NCI-H1417 treated with DMSO at 0.1 percent for 48 hours (cell line): Measurements from ENCODE around the gene VTN.

Experiments
- DNase-seq: peaks from one replicate; lab custom pipeline; 2025; lab: John Stamatoyannopoulos, UW

VTN gene, protein sequence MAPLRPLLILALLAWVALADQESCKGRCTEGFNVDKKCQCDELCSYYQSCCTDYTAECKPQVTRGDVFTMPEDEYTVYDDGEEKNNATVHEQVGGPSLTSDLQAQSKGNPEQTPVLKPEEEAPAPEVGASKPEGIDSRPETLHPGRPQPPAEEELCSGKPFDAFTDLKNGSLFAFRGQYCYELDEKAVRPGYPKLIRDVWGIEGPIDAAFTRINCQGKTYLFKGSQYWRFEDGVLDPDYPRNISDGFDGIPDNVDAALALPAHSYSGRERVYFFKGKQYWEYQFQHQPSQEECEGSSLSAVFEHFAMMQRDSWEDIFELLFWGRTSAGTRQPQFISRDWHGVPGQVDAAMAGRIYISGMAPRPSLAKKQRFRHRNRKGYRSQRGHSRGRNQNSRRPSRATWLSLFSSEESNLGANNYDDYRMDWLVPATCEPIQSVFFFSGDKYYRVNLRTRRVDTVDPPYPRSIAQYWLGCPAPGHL

DNA sequence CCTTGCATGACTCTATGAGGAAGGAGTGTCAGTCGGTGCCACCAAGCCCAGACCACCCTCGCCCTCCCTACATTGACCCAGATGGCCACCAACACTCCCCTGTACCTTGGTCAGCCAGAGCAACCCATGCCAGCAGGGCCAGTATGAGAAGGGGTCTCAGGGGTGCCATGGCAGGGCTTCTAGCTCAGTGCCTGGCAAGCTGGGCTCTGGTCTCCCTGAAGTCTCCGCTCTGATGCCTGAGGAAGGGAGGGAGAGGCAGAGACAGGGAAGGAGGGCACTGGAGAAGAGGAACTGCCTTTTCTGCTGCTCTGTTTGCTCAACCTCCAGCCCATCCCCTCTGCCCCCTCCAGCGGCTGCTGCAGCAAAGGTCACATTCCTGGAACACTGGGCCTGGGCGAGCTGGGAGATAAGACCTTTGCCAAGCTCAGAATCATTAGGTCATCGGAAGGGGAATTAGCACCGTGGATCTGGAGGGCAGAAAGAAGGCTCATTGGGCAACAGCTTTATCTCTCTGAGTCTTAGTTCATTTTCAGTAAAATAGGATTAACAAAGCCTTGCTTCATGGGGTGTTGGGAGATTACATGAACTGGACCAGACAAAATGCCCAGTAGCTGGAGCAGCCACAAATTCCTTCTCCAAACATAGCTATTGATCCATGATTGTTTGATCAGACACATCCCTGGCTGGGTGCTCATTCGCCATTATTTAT, at the start of gene VTN:
VTN (minus strand) TSS at position 273 of the 709 bp plus-strand sequence; CDS start at position 169, 104 bp downstream.
- no peak for DNase-seq

DNA sequence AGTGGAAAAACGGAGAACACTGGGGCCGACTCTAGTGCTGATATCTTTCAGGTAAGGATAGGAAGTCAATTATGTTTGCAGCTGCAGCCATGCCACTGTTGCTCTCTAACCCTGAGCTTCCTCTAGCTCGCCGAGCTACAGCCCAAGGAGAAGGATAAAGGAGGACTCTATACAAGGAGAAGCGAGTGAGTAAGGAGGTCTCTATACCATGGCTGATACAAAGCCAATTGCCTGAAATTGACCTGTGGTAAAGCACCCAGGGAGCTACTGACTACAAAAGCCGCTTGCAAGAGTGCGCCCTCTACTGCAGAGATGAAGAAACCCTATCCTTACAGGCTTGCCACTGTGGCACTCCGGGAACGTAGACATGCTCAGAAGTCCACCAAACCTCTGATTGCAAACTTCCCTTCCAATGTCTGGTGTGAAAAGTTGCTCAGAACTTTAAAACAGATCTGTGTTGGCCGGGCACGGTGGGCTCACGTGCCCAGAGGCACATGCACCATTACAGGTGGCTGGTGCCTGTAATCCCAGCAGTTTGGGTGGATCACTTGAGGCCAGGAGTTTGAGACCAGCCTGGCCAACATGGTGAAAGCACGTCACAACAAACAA, 46.7 kb upstream of the VTN start:
- DNase-seq: peak; percentile 20

DNA sequence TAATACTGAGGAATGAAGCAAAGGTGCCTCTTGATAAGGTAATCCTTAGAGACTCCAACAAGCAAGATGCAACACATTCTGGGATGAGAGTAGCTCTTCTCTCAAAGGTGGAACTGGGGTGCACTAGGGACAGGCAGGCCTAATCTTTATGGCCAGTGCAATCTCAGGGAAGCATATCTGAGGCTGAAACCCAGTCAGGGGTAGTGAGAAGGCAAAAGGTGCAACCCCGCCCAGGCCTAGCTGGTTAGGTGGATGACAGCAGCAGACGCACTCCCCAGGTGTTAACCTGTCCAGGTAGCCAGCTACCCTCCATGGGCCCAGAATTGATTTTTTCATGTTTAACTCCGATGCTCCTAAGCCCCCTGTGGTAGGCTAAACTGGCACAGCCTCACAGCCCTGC, 45.8 kb upstream of the VTN start:
- DNase-seq: no peak

DNA sequence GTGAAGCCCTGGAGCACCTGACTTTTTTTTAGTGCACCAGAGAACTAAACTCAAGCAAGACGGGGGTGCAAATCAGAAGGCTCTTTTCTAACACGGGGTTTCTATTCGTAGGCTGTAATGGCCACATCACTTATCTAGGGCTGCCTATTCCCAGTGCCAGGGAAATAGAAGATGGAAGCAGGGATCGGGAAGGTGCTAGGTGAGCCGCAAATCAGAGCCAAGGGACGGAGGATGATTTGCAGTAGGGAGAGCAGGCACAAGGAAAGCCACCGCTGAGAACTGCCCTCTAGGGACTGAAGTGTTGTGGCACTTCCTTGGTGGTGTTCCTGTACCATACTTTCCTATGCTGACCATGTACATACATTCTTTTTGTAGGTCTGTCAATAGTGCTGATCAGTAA, 43.7 kb upstream of the VTN start:
- no peak for DNase-seq

DNA sequence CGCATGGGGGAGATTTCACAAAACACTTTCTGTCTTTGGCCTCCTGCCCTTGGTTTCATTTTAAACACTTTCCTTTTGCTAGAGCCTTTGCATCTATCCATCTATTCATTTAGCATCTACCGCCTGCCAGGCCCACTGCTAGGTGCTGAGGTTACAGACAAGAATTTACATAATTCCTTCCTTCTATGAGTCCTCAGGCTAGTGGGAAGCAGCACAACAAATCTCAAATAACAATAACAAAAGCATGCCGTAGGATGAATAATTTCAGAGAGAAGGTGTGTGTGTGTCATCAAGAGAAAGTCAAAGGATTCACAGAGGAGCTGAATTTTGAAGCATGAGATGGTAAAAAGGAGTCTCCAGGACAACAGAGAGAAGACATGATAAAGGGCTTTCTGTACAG, 42.0 kb upstream of the VTN start:
- DNase-seq: no peak

DNA sequence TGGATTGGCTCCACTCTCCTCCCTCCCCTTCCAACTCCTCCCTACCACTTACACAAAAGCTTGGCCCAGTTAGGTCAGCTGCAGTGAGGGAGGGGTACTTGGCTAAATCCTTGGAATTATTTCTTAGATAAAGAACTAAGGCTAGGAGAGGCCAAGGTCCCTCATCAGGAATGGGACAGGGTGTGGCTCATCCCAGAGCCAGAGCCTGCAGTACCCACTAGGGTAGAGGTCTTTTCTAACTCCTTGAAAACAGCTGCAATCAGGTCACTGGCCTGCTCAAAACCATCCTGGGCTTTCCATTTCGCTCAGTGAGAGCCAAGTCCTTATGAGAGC, 37.8 kb upstream of the VTN start:
- DNase-seq: no peak

DNA sequence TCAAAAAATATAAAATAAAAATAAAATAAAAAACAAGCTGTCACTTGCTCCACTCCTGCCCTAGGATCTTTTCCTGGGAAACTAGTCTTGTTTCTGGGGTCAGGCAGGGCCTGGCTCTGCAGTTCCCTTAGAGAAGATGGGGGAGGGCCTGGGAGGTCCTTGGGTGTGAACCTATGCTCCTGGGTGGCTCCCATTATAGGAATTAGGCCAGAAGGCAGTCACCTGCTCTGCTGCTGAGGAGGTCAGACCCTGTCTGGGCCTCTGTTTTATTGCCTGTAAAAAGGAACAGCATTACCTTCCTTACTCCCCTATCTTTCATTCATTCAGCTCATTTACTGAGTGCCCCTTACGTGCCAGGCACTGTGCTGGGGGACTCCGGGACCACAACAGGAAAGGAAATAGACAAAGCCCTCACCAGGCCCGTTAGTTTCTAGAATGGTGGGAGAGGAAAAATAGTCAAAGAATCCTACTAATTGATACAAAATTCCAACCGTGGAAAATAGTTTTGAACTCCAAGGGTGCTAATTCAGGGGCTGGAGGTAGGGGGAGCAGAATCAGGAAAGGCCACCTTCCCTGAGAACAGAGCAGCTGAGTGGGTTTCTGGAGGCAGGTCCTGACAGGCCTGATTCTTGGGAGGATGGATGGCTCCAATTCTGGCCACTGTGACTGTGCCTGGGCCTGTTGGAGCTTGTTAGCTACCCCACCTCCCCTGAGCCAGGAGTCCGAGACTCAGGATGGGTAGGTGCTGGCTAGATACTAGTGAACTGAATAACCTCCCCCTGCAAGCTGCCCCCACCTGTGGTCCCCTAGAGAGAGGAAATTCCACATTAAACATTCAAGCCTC, 37.2 kb upstream of the VTN start:
- DNase-seq: no peak

DNA sequence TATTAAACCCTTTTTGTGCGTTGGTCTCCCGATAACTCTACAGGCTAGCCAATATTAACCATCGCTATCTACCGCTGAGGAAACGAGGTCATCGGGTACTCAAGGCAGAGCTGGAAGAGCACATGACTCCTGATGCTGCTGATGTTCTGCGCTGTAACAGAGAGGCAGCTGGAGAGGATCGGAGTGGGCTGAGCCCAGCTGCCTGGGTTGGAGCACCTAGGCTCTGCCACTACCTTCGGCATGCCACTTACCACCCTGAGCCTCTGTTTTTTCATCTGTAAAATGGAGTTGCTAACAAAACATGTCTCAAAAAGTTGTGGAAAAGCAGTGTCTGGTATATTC, 36.3 kb upstream of the VTN start:
- no peak for DNase-seq

DNA sequence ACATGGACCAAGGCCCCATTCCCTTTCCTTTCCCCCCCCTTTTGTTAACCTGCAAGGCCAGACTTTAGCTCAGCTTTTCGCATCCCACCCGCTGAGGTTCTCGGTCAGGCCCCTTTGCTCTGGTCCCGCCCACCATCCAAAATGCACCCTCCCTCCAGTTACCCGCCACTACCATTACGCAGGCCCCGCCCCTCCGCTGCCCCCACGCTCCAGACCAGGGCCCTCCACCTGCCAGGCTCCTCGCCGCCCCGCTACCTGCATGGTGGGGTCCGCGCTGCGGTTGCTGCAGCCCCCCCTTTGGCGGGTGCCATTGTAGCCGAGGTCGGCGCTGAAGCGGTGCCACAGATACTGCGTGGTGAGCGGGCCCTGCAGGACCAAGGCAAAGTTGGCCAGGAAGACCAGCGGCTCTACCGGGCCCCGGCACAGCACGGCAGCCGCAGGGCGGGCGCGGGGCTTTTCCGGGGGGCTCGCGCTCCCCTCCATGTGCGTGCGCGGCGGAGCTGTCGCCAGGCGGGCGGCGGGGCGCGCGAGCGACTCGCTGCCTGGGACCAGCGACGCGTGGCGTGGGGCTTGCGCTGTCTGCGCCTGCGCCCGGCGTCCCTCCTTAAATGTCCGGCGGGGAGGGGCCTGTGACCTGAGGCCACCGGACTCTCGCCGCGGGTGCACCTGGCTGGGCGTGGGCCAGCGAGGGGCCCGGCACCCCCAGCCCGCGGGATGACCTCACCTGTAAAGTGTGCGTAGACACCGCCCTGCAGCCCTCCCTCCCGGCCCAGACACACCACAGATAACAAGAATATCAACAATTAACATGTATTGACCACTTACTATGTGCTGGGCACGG, 35.7 kb upstream of the VTN start, which contains the start of gene SLC46A1:
SLC46A1 (minus strand) TSS at position 581 of the 841 bp plus-strand sequence; CDS start at position 483, 98 bp downstream.
- peak; percentile 35 for DNase-seq

DNA sequence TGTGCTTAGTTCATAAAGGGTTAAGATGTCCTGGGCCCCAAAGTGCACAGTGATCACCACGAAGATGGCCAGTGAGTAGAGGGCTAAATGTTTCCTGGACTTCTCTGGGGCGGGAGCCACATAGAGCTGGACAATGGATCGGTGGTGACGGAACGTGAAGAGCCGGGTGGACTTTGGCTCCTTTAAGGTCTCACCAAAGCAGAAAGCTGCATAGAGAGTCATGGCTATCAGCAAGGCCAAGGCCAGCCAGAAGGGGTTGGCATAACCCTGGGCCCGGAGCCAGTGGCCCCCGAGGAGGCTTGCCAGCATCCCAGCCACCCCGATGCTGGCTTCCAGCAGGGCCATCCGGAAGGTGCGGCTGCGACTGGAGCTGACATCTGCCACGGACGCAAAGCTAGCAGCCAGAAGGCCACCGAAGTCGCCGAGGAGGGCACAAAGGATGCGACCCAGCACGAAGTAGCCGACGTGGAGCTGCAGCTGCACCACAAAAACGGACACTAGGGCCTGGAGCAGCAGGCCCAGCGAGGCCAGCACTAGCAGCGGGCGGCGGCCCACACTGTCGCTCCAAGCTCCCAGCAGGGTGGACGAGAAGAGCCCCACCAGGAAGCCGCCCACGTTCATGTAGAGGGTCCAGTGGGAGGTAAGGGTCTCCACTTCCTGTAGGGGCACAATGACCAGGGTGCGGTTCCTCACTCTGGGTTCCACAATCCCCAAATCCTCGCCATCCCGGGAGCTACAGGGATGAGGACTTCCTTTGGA, 34.9 kb upstream of the VTN start:
- DNase-seq: no peak

DNA sequence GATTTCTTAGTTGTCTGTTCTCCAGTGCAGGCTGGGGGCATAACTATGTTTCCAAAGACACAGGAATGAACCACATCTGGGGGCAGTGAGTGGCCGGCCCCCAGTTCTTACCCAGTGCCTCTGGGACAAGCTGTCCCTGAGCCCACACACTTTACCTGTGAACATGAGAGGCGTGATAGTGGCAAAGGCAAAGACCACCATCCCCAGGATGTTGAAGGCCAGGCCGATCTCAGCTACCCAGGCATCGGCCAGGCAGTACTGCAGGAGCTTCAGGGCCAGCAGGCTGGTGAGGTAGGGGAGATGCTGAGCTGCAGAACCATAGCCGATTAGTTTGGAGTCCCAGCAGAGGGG, 34.3 kb upstream of the VTN start:
- DNase-seq: no peak

DNA sequence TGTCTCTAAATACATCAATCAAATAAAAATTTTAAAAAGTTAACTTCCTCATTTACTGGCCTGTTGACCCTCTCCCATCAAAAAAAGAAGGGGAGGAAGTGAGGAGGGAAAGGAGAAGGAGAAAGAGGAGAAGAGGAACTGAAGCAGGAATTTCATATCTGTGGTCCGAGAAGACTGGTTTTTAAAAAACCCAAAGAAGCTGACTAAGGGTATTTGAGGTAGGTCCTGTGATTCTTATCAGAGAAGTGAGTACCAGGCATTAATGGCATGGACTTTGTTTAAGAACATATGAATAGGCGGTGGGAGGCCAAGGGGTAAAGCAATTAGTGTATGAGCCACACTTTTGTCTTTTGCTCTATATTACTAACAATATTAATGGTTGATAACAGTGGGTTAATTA, 33.9 kb upstream of the VTN start:
- no peak for DNase-seq

DNA sequence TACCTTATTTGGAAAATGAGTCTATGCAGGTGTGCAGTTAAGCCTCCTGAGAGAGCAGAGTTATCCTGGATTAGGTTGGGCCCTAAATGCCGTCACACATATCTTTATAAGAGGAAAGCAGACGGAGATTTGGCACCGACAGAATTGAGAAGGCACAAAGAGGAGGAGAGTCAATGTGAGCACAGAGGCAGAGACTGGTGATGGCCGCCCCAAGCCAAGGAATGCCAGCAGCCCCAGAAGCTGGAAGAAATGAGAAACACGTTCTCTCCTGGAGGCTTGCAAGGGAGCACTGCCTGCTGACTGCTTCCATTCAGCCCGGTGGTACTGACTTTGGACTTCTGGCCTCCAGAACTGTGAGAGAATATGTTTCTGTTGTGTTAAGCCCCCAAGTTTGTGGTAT, 32.7 kb upstream of the VTN start:
- no peak for DNase-seq

DNA sequence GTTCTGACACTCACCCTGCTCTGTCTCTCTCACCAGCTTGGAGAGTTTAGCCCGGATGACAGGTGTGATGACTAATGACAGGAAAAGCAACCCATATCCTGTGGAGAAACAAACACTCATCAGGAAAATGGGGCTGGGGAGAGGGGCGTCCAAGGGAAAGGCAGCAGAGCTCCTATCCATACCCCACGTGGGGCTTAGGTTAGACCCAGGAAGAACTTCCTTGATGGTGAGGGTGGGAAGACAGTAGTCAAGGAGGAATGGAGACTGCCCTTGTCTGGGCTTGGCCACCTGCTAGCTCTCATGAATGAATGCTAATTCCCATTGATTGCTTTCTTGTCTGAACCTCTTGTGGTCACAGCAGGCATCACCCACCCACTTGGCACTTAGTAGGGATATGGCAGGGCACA, 32.1 kb upstream of the VTN start:
- DNase-seq: no peak

DNA sequence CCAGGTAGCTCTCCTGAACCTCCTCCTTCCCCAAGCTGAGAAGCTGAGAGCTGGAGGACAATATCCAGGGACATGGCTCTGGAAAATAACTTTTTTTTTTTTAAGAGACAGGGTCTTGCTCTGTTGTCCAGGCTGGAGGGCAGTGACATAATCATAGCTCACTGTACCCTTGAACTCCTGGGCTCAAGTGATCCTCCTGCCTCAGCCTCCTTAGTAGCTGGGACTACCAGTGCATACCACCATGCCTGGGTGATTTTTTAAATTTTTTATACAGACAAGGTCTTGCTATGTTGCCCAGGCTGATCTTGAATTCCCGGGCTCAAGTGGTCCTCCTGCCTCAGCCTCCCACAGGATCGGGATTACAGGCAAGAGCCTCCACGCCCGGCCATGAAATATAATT, 29.7 kb upstream of the VTN start:
- no peak for DNase-seq

DNA sequence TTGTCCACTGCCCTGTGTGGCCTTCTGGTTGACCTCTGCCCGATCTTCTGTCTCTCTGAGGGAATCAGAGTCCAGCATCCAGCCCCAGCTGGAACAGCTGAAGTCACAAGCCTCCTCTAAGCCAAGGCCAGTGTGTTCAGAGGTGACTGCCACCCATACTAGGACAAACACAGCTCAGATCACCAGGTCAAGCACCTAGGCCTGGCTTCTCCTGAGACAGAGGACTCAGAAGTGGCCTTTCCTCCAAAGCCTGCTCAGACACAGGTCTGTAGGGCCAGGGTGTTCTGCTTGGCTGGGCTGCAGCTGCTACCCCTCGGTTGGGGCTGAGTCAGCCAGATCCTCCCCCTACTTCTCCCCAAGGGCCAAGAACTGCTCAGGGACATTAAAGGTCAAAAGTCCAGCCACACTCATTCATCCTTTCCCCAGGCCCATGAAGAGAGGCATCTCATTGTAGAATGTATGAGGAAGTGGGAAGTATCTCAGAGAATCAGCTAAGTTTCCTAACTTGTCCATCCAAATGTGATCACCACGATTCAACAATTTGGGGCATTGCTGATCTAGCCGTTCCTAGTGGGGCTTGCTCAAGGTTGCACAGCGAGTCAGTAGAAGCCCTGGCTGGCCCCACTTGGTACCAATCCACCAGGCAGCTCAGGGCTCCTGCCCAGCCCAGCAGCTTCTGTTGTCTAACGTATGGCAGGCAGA, 28.3 kb upstream of the VTN start:
- no peak for DNase-seq

DNA sequence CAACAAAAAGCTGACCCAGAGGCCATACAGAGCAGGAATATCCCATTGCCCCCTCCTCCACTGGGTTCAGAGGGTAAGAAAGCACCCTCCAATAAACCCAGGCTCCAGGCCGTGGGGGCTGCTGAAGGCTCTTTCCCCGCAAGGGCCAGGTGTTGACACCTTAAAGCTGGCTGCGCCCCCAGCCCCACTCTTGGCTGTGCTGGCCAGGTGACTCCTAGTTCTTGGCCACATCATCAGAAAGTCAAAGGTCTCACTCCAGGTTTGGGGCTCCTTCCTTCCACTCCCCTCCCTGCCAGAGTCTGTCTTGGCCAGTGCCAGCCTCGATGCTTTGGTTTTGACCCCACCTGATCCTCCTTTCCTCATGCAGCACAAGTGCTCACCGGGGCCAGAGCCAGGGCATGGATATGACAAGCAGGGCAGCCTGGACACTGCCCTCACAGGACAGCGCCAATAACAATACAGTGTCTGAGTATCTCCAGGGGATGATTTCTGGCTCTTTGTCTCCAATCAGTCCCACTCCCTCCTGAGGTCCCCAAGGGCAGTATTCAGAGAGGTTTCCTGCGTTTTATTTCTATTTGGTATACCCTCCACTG, 27.7 kb upstream of the VTN start:
- DNase-seq: no peak

DNA sequence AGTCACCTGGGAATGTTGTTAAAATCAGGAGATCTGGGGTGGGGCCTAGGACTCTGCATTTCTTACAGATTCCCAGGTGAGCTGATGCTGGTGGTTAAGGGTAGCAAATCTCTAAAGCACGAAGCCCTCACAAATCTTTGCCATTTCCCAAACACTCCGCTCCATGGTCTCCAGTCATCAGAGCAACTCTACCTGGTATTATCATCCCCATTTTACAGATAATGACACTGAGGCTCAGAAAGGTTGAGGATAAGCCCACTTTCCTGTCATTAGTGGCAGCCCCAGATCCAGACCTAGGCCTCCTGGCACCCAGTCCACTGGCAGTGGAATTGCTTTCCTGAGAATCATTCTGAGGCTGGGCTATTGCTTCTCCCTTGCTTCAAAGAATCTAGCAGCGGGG, 27.2 kb upstream of the VTN start:
- no peak for DNase-seq

DNA sequence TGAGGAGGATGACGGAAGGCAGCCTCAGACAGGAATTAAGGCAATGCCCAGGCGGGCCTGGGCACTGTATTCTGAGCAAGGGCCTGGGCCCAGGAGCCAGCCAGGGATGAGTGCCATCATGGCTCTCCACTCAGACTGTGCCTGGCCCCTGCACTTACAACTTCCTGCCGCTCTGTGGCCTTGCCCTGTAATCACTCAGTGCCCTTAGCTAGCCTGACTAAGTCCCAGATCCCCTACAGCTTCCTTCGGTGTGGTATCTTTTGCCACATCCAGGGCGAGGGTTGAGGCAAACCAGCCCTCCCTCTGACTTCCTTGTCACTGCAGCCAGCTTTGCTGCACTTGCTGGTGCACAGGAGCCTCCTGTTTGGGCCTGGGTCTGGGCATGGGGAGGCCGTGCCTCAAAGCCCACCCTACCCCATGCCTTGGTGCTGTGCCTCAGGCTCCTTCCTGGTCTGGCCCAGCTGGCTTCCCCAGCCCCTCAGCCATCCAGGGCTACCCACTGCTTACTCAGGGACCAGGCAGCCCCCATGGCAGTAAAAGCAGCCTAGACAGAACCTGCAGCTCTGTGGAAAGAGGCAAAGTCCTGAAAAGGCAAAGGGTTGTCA, 26.6 kb upstream of the VTN start:
- no peak for DNase-seq
